ENCODE data around the gene OR5K1.

GRCh38 chr3:98513091-98513511 lies 50.1 kb downstream of the OR5K1 start:
- TF ChIP-seq CHD2 (IDR thresholded peaks at IDR 0.05; ENCODE audit: low read length, partially characterized antibody) (no peak), CHD4 (IDR thresholded peaks at IDR 0.05; ENCODE audit: borderline replicate concordance) (no peak), PBX3 (IDR thresholded peaks at IDR 0.05) (no peak), POLR2A (IDR thresholded peaks at IDR 0.05; ENCODE audit: low read length) (no peak), RARB (CRISPR knock-in tag; IDR thresholded peaks at IDR 0.05) (no peak), HOXA7 (CRISPR knock-in tag; IDR thresholded peaks at IDR 0.05) (no peak), REST (IDR thresholded peaks at IDR 0.05) (no peak), CTCF (IDR thresholded peaks at IDR 0.05) (no peak), ELK1 (IDR thresholded peaks at IDR 0.05; ENCODE audit: low read depth, low read length) (no peak), NFE2L2 (conservative IDR thresholded peaks at IDR 0.05; ENCODE audit: low read length) (no peak), EP300 (IDR thresholded peaks at IDR 0.05) (no peak), MAZ (IDR thresholded peaks at IDR 0.05; ENCODE audit: borderline replicate concordance, low read depth, low read length) (no peak), MYC (IDR thresholded peaks at IDR 0.05; ENCODE audit: borderline replicate concordance, low read length) (no peak)
